K562 (cell line): ENCODE data around the gene LHCGR.

Experiments used
- TF ChIP-seq, protein P1 (sequence below), 2 experiments: fragments of 450-650 bp in 1 of 2; sonication (generic) in 1 of 2; formaldehyde crosslinking in 1 of 2; IDR thresholded peaks in 1 of 2; conservative IDR thresholded peaks in 1 of 2; 2 replicates each; pipeline versions ENCODE4 v1.6.1 to v1.8.1; 2016 to 2023; ENCODE audit warnings: mild to moderate bottlenecking in 2 of 2, moderate library complexity in 2 of 2, inconsistent platforms in 1 of 2, missing genetic modification reagents in 1 of 2
- TF ChIP-seq, protein P2 (sequence below), 3 experiments: IDR thresholded peaks in 2 of 3; conservative IDR thresholded peaks in 1 of 3; 2 replicates each; pipeline ENCODE4 v1.5.1; 2011 to 2012; ENCODE audit warnings: low read length in 3 of 3, mild to moderate bottlenecking in 3 of 3, control low read depth in 2 of 3, improper control_type of control experiment in 1 of 3, inconsistent platforms in 1 of 3, low read depth in 1 of 3, mixed read lengths in 1 of 3, moderate library complexity in 1 of 3; ENCODE audit not compliant: insufficient read depth in 2 of 3

DNA sequence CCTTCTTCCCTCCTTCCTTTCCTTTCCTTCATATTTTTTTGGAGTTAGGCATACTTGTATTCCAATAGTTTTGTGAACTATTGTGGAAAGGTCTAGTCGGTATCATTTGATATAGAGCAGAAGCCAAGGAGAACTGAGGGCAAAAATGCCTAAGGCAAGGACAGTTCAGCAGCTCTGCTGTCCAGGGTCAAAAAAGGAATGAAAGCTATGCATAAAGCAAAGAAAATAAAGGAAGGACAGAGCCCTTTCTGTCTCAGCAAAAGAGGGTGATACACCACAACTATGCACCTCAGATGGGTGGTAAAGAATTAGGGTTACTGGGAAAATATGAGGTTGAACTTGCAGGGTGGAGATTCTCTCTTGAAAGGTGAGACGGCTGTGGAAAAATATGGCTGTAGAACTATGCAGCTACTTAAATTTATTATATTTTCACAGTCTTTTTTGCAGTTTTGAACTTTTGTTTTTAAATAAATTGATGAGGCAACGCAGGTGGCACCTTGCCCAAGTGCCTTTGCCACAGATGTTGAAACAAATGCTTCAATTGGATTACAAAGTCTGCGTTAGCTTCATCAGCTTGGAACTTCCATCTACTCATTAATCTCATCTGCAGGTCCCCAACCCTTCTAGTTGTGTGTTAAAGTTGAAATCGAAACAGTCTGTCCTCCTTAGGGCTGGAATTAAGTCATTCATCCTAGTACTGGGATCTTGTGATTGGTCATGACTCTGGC, 20.8 kb downstream of the LHCGR start:
- TF ChIP-seq, protein P1, sequence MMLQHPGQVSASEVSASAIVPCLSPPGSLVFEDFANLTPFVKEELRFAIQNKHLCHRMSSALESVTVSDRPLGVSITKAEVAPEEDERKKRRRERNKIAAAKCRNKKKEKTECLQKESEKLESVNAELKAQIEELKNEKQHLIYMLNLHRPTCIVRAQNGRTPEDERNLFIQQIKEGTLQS (IDR thresholded peaks at IDR 0.05), result no peak
- TF ChIP-seq, protein P1 (CRISPR knock-in tag; conservative IDR thresholded peaks at IDR 0.05), result no peak
- TF ChIP-seq, protein P2, sequence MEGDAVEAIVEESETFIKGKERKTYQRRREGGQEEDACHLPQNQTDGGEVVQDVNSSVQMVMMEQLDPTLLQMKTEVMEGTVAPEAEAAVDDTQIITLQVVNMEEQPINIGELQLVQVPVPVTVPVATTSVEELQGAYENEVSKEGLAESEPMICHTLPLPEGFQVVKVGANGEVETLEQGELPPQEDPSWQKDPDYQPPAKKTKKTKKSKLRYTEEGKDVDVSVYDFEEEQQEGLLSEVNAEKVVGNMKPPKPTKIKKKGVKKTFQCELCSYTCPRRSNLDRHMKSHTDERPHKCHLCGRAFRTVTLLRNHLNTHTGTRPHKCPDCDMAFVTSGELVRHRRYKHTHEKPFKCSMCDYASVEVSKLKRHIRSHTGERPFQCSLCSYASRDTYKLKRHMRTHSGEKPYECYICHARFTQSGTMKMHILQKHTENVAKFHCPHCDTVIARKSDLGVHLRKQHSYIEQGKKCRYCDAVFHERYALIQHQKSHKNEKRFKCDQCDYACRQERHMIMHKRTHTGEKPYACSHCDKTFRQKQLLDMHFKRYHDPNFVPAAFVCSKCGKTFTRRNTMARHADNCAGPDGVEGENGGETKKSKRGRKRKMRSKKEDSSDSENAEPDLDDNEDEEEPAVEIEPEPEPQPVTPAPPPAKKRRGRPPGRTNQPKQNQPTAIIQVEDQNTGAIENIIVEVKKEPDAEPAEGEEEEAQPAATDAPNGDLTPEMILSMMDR (IDR thresholded peaks at IDR 0.05 in 2 of 3, conservative IDR thresholded peaks at IDR 0.05 in 1 of 3; ENCODE audit: insufficient read depth in 2 of 3, low read depth in 1 of 3, low read length in 3 of 3), result no peak
